K562 (cell line): ENCODE measurements around the gene LRMDA. TPM values are rescaled to one million over a fixed set of nuclear protein-coding genes. Genes with fewer than 3 reads are reported as not detected.

ENCODE experiments used
- ATAC-seq: fragments of 200-7000 bp; cut with Tn5 transposase; 3 replicates; pipeline ENCODE4 v1.9.1; 2020; ENCODE audit warnings: moderate library complexity
- BruUV-seq: library from RNA; stranded (reverse); fragments of 400-500 nt; replicated peaks from 2 replicates; lab custom pipeline; 2021; lab: Mats Ljungman, UMichigan
- CTCF ChIA-PET: fragments of 300-600 bp; formaldehyde crosslinking; extraction: SDS; loops from one replicate; lab custom pipeline; 2021; ENCODE audit warnings: low intra/inter-chr PET ratio; lab: Yijun Ruan, JAX
- POLR2A ChIA-PET: fragments of 300-600, 350-650 bp; sonication (Branson Sonifier 250); formaldehyde crosslinking; extraction: SDS; loops from one replicate; lab custom pipeline; 2021; ENCODE audit warnings: antibody characterized with exemption, inconsistent platforms; lab: Yijun Ruan, JAX
- DNase-seq, 4 experiments: peaks; one replicate each; pipeline versions ENCODE4 v3.0.0 to v3.0.0-alpha.2; 2011 to 2018; ENCODE audit warnings: low spot score in 3 of 4, mixed read lengths in 3 of 4; ENCODE audit errors: extremely low read depth in 1 of 4
- FAIRE-seq: peaks from 2 replicates; lab custom pipeline; 2011; peaks lifted over from hg19 to GRCh38; lab: Jason Lieb, UNC
- H2AFZ ChIP-seq: 2 replicates; pipeline ENCODE4 v1.6.0; 2011; ENCODE audit warnings: low read depth, low read length, control low read depth, inconsistent platforms
- H3K27ac ChIP-seq: fragments of 200-600 bp; 3 replicates; pipeline ENCODE4 v1.8.0; 2011; ENCODE audit warnings: low read depth, mild to moderate bottlenecking, control low read depth, inconsistent platforms, low read length, moderate library complexity, mixed read lengths; ENCODE audit errors: extremely low read depth
- H3K27me3 ChIP-seq, 2 experiments: fragments of 300-600 bp in 1 of 2; 2 replicates in 1 of 2; 3 replicates in 1 of 2; pipeline versions ENCODE4 v1.6.0 to v1.8.0; 2011; ENCODE audit warnings: inconsistent platforms in 2 of 2, low read length in 2 of 2, mild to moderate bottlenecking in 1 of 2, mixed read lengths in 1 of 2, moderate library complexity in 1 of 2; ENCODE audit not compliant: control insufficient read depth in 2 of 2, insufficient read depth in 2 of 2
- H3K36me3 ChIP-seq: fragments of 300-600 bp; 3 replicates; pipeline ENCODE4 v1.8.0; 2011; ENCODE audit warnings: mild to moderate bottlenecking, low read length, inconsistent platforms; ENCODE audit not compliant: control insufficient read depth, insufficient read depth
- H3K4me1 ChIP-seq, 2 experiments: fragments of 200-600 bp in 1 of 2; replicated peaks in 1 of 2; 2 replicates in 1 of 2; 3 replicates in 1 of 2; pipeline versions ENCODE4 v1.5.1 to v1.8.0; 2011; ENCODE audit warnings: inconsistent platforms in 2 of 2, low read length in 2 of 2, mild to moderate bottlenecking in 1 of 2, mixed read lengths in 1 of 2, moderate library complexity in 1 of 2; ENCODE audit not compliant: control insufficient read depth in 2 of 2, insufficient read depth in 2 of 2
- H3K4me2 ChIP-seq: 2 replicates; pipeline ENCODE4 v1.6.1; 2011; ENCODE audit warnings: low read length, control low read depth, inconsistent platforms, mixed read lengths; ENCODE audit not compliant: insufficient read depth
- H3K4me3 ChIP-seq: fragments of 200-600 bp; sonication (generic), shearing (Covaris generic); 2 replicates; pipeline ENCODE4 v1.5.1; 2016; ENCODE audit warnings: control low read depth, inconsistent platforms
- H3K79me2 ChIP-seq: fragments of 200-600 bp; 3 replicates; pipeline ENCODE4 v1.8.0; 2011; ENCODE audit warnings: low read length, inconsistent platforms; ENCODE audit not compliant: control insufficient read depth, insufficient read depth
- H3K9ac ChIP-seq, 2 experiments: 2 replicates each; pipeline versions ENCODE4 v1.6.0 to v1.6.1; 2011; ENCODE audit warnings: low read depth in 2 of 2, low read length in 2 of 2, control low read depth in 1 of 2, inconsistent platforms in 1 of 2, mild to moderate bottlenecking in 1 of 2, mixed read lengths in 1 of 2; ENCODE audit not compliant: insufficient read depth in 1 of 2
- H3K9me1 ChIP-seq: one replicate; pipeline ENCODE4 v1.6.0; 2011; ENCODE audit warnings: inconsistent platforms, mild to moderate bottlenecking, low read length, moderate library complexity; ENCODE audit not compliant: control insufficient read depth, insufficient read depth
- H3K9me3 ChIP-seq: replicated peaks from 2 replicates; pipeline ENCODE4 v1.5.1; 2011; ENCODE audit warnings: low read depth, low read length, inconsistent platforms; ENCODE audit not compliant: control insufficient read depth, insufficient read depth
- H4K20me1 ChIP-seq: replicated peaks from 2 replicates; pipeline ENCODE4 v1.6.1; 2011; ENCODE audit warnings: low read length, inconsistent platforms, mixed read lengths; ENCODE audit not compliant: control insufficient read depth, insufficient read depth
- BHLHE40 ChIP-seq: IDR thresholded peaks from 2 replicates; pipeline ENCODE4 v1.6.1; 2011; ENCODE audit warnings: low read length, improper control_type of control experiment
- NFIX ChIP-seq: fragments of 250-450 bp; sonication (Bioruptor Pico); IDR thresholded peaks from 2 replicates; pipeline ENCODE4 v1.4.0; 2020; ENCODE audit warnings: low read depth, mild to moderate bottlenecking, moderate library complexity
- POLR2AphosphoS5 ChIP-seq: IDR thresholded peaks from 2 replicates; pipeline ENCODE4 v1.6.1; 2011; ENCODE audit warnings: mild to moderate bottlenecking, low read depth, low read length, moderate library complexity; ENCODE audit not compliant: control insufficient read depth, insufficient read depth
- REST ChIP-seq, 2 experiments: fragments of 450-650 bp; formaldehyde crosslinking in 1 of 2; IDR thresholded peaks; 2 replicates each; pipeline versions ENCODE4 v1.4.0 to v1.6.1; 2014 to 2020; ENCODE audit warnings: mild to moderate bottlenecking in 2 of 2, borderline replicate concordance in 1 of 2, low read depth in 1 of 2
- ZBTB12 ChIP-seq: fragments of 250-450 bp; sonication (Bioruptor Pico); IDR thresholded peaks from 2 replicates; pipeline ENCODE4 v1.4.0; 2020
- WGBS: fragments of 100-300 bp; shearing (Covaris generic); methylation state at CpG from one replicate; pipeline ENCODE4 v1.1.6; 2016; ENCODE audit warnings: low coverage, mixed read lengths; ENCODE audit not compliant: insufficient coverage; ENCODE audit errors: missing lambda C conversion rate; 5-methylcytosine and 5-hydroxymethylcytosine counted together
- in situ Hi-C: fragments of 300-500 bp; cut with MboI; formaldehyde crosslinking; loops from 4 replicates; pipeline ENCODE4 v1.15.0; 2018; ENCODE audit warnings: inconsistent platforms, mixed read lengths
- intact Hi-C: fragments of 100-400 bp; cut with micrococcal nuclease; formaldehyde crosslinking; loops from 2 replicates; pipeline ENCODE4 v1.14.2; 2022
- polyA plus RNA-seq, 8 experiments: library from polyadenylated mRNA; depleted of rRNA in 4 of 8; stranded (reverse) in 5 of 8; unstranded in 3 of 8; fragments of >200 nt; fragmentation: Nextera tagmentation in 2 of 8; fragmentation: Illumina TruSeq in 1 of 8; extraction: Ambion mirVana in 2 of 8; extraction: Trizol in 1 of 8; gene quantifications; 2 replicates each; pipeline versions ENCODE4 v1.2.1 to v1.2.3, GENCODE V29; 2011 to 2014; ENCODE audit warnings: inconsistent platforms in 1 of 8, missing spikeins in 1 of 8
- total RNA-seq, 7 experiments: library from RNA; depleted of rRNA in 6 of 7; stranded (reverse); fragments of >200 nt in 6 of 7; fragmentation: Illumina TruSeq in 2 of 7; extraction: Trizol in 2 of 7; gene quantifications; 2 replicates each; pipeline versions ENCODE4 v1.2.1 to v1.2.3, GENCODE V29; 2011 to 2021; ENCODE audit warnings: low replicate concordance in 1 of 7

LRMDA gene
- total and polyA plus RNA-seq, 9 of the 15 experiments (the other 6 are each of a cell fraction or from before 2014, with no cell fraction given) = 0.25 TPM; not detected in 8

- no peaks in the 10 kb centered on the region for H3K4me1 ChIP-seq
- no peaks in the 10 kb centered on the region for H3K79me2 ChIP-seq
- H3K36me3 ChIP-seq = no peaks in the 10 kb centered on the region
- DNase-seq = no peak
- TF ChIP-seq REST (IDR thresholded peaks at IDR 0.05; ENCODE audit: borderline replicate concordance) = no peak
- no peak for TF ChIP-seq REST (CRISPR knock-in tag; IDR thresholded peaks at IDR 0.05; ENCODE audit: low read depth)
- TF ChIP-seq BHLHE40 = no peak
- no peak for TF ChIP-seq ZBTB12
- no peak for TF ChIP-seq POLR2AphosphoS5
- no peak for TF ChIP-seq NFIX (CRISPR knock-in tag)
- TF ChIP-seq, all 486 proteins: peak for 0
- ATAC-seq (no peak), FAIRE-seq (no peak)
- Histone ChIP-seq H4K20me1 (no peaks in the 10 kb centered on the region), H3K27ac (no peak overlapping the region), H3K4me2 (no peak overlapping the region), H3K27me3 (no peaks in the 10 kb centered on the region), H2AFZ (no peak overlapping the region), H3K4me3 (no peak overlapping the region), H3K9me3 (no peaks in the 10 kb centered on the region), H3K9me1 (no peaks in the 10 kb centered on the region), H3K9ac (no peak overlapping the region)
- ChIA-PET CTCF (no interaction called here), POLR2A (no interaction called here)
- WGBS = 0% methylated on average over 1 of the region's 1 CpG
- in situ Hi-C loops (no loop called here), intact Hi-C loops (no loop called here)
- no TSS peak for BruUV-seq
These were observed 688.1 kb downstream of the LRMDA start for GRCh38 chr10:76119515-76119914.
